GM23338 (cell line): ENCODE results near the gene BCAP31. TPM values are rescaled to one million over a fixed set of nuclear protein-coding genes. Genes with fewer than 3 reads are reported as not detected.

Experiments
- ATAC-seq: fragments of 200-7000 bp; cut with Tn5 transposase; 3 replicates; pipeline ENCODE4 v1.9.1; 2020
- DNase-seq: peaks from one replicate; pipeline ENCODE4 v3.0.0-alpha.2; 2015; ENCODE audit warnings: low spot score
- H2AFZ ChIP-seq: fragments of 200-600 bp; sonication (generic); 2 replicates; pipeline ENCODE4 v1.8.0; 2016; ENCODE audit warnings: antibody characterized with exemption, mild to moderate bottlenecking, moderate library complexity
- H3F3A ChIP-seq: fragments of 200-600 bp; sonication (generic); replicated peaks from 2 replicates; pipeline ENCODE4 v1.8.0; 2017; ENCODE audit warnings: antibody characterized with exemption, mixed run types, low read depth
- H3K27ac ChIP-seq: fragments of 200-600 bp; sonication (generic); 2 replicates; pipeline ENCODE4 v1.6.1; 2016; ENCODE audit warnings: low read depth
- H3K27me3 ChIP-seq: fragments of 200-600 bp; sonication (generic); 2 replicates; pipeline ENCODE4 v1.8.0; 2016; ENCODE audit warnings: mild to moderate bottlenecking, mixed run types, moderate library complexity; ENCODE audit not compliant: insufficient read depth
- H3K36me3 ChIP-seq: fragments of 200-600 bp; sonication (generic); 2 replicates; pipeline ENCODE4 v1.8.0; 2016; ENCODE audit warnings: mild to moderate bottlenecking; ENCODE audit not compliant: insufficient read depth
- H3K4me1 ChIP-seq: fragments of 200-600 bp; sonication (generic); 2 replicates; pipeline ENCODE4 v1.8.0; 2016; ENCODE audit warnings: mild to moderate bottlenecking, moderate library complexity; ENCODE audit not compliant: insufficient read depth
- H3K4me2 ChIP-seq: fragments of 200-600 bp; sonication (generic); 2 replicates; pipeline ENCODE4 v1.7.1; 2017; ENCODE audit warnings: mixed run types
- H3K4me3 ChIP-seq: fragments of 200-600 bp; sonication (generic); 2 replicates; pipeline ENCODE4 v1.6.1; 2016; ENCODE audit warnings: mixed run types
- H3K79me2 ChIP-seq: fragments of 200-600 bp; sonication (generic); replicated peaks from 2 replicates; pipeline ENCODE4 v1.8.0; 2017; ENCODE audit warnings: mild to moderate bottlenecking; ENCODE audit not compliant: insufficient read depth
- H3K9me2 ChIP-seq: fragments of 200-600 bp; sonication (generic); 2 replicates; pipeline ENCODE4 v1.8.0; 2017; ENCODE audit not compliant: insufficient read depth
- H4K20me1 ChIP-seq: fragments of 200-600 bp; sonication (generic); replicated peaks from 2 replicates; pipeline ENCODE4 v1.8.0; 2017; ENCODE audit warnings: mild to moderate bottlenecking; ENCODE audit not compliant: insufficient read depth
- H3K27ac Mint-ChIP-seq: 2 replicates; pipeline ENCODE4 v1.8.0; 2020; ENCODE audit warnings: inconsistent platforms, mild to moderate bottlenecking, moderate library complexity, mixed read lengths
- H3K27me3 Mint-ChIP-seq: 3 replicates; pipeline ENCODE4 v1.8.0; 2022; ENCODE audit warnings: low read depth, mild to moderate bottlenecking, moderate library complexity, mixed read lengths, inconsistent platforms; ENCODE audit not compliant: insufficient read depth, poor library complexity
- H3K36me3 Mint-ChIP-seq: 3 replicates; pipeline ENCODE4 v1.8.0; 2021; ENCODE audit warnings: low read depth, mild to moderate bottlenecking, inconsistent platforms, moderate library complexity, mixed read lengths
- H3K4me1 Mint-ChIP-seq: 3 replicates; pipeline ENCODE4 v1.8.0; 2020; ENCODE audit warnings: mild to moderate bottlenecking, inconsistent platforms, mixed read lengths
- H3K4me3 Mint-ChIP-seq: 3 replicates; pipeline ENCODE4 v1.8.0; 2021; ENCODE audit warnings: moderate library complexity, mild to moderate bottlenecking, inconsistent platforms, mixed read lengths
- H3K9me3 Mint-ChIP-seq: 3 replicates; pipeline ENCODE4 v1.8.0; 2020; ENCODE audit warnings: moderate library complexity, mild to moderate bottlenecking, inconsistent platforms, mixed read lengths
- CREB1 ChIP-seq: fragments of 250-450 bp; sonication (Bioruptor Pico); IDR thresholded peaks from 2 replicates; pipeline ENCODE4 v1.5.0; 2020; ENCODE audit warnings: low read depth, mild to moderate bottlenecking, moderate library complexity
- ETS1 ChIP-seq: IDR thresholded peaks from 2 replicates; pipeline ENCODE4 v1.6.1; 2016; ENCODE audit warnings: antibody characterized with exemption
- JUNB ChIP-seq: IDR thresholded peaks from one replicate; pipeline ENCODE4 v1.6.1; 2016; ENCODE audit warnings: antibody characterized with exemption; ENCODE audit not compliant: unreplicated experiment
- NANOG ChIP-seq: IDR thresholded peaks from 2 replicates; pipeline ENCODE4 v1.6.1; 2016; ENCODE audit warnings: antibody characterized with exemption, borderline replicate concordance
- POLR2AphosphoS5 ChIP-seq: IDR thresholded peaks from 2 replicates; pipeline ENCODE4 v1.6.1; 2016; ENCODE audit warnings: antibody characterized with exemption, low read depth
- REST ChIP-seq: IDR thresholded peaks from one replicate; pipeline ENCODE4 v1.6.1; 2018; ENCODE audit warnings: antibody characterized with exemption; ENCODE audit not compliant: unreplicated experiment
- ZNF114 ChIP-seq: fragments of 250-450 bp; sonication (Bioruptor Pico); IDR thresholded peaks from 2 replicates; pipeline ENCODE4 v1.5.0; 2020; ENCODE audit warnings: mild to moderate bottlenecking, moderate library complexity
- ZNF462 ChIP-seq: fragments of 250-450 bp; sonication (Bioruptor Pico); IDR thresholded peaks from 2 replicates; pipeline ENCODE4 v1.5.0; 2020; ENCODE audit warnings: mild to moderate bottlenecking, moderate library complexity
- polyA plus RNA-seq: library from polyadenylated mRNA; unstranded; fragments of >200 nt; fragmentation: Nextera tagmentation; extraction: Ambion mirVana; gene quantifications from 2 replicates; pipeline ENCODE4 v1.2.1, GENCODE V29; 2016
- total RNA-seq: library from RNA; depleted of rRNA; stranded (reverse); fragments of >200 nt; shearing (Covaris generic); gene quantifications from 2 replicates; pipeline ENCODE4 v1.2.3, GENCODE V29; 2014

The BCAP31 gene
- total and polyA plus RNA-seq, 2 experiments from 2014 or later, result 85.0 to 145 TPM

- Mint-ChIP-seq H3K27ac (no peak overlapping the region), H3K4me1 (peaks cover 5% of the 10 kb centered on the region; the same call in 2 of the 3 replicates), H3K9me3 (no peaks in the 10 kb centered on the region), H3K27me3 (no peaks in the 10 kb centered on the region), H3K4me3 (no peak overlapping the region), H3K36me3 (no peaks in the 10 kb centered on the region)
- Histone ChIP-seq H3K9me2 (no peaks in the 10 kb centered on the region), H3K4me1 (no peaks in the 10 kb centered on the region), H3K27ac (no peak overlapping the region), H4K20me1 (no peaks in the 10 kb centered on the region), H2AFZ (no peak overlapping the region), H3K4me2 (no peak overlapping the region), H3F3A (no peaks in the 10 kb centered on the region), H3K36me3 (no peaks in the 10 kb centered on the region), H3K79me2 (no peaks in the 10 kb centered on the region), H3K4me3 (no peak overlapping the region), H3K27me3 (no peaks in the 10 kb centered on the region)
- ATAC-seq (no peak), DNase-seq (no peak)
- TF ChIP-seq CREB1 (CRISPR knock-in tag) (no peak), JUNB (no peak), NANOG (no peak), ZNF114 (CRISPR knock-in tag) (no peak), POLR2AphosphoS5 (no peak), REST (no peak), ETS1 (no peak)
Measured at GRCh38 chrX:153740631-153741222, 16.5 kb upstream of the BCAP31 start.

- Histone ChIP-seq H3K27ac (no peak overlapping the region), H3K27me3 (no peaks in the 10 kb centered on the region), H2AFZ (no peak overlapping the region), H3F3A (no peaks in the 10 kb centered on the region), H3K9me2 (no peaks in the 10 kb centered on the region), H3K4me2 (no peak overlapping the region), H3K4me3 (no peak overlapping the region), H3K4me1 (no peaks in the 10 kb centered on the region), H3K79me2 (no peaks in the 10 kb centered on the region), H4K20me1 (no peaks in the 10 kb centered on the region), H3K36me3 (no peaks in the 10 kb centered on the region)
- ATAC-seq (peak; percentile 34; the same call in 2 of the 3 replicates), DNase-seq (peak; percentile 8)
- Mint-ChIP-seq H3K4me1 (peaks cover 10% of the 10 kb centered on the region), H3K27me3 (no peaks in the 10 kb centered on the region), H3K36me3 (no peaks in the 10 kb centered on the region), H3K27ac (no peak overlapping the region), H3K9me3 (no peaks in the 10 kb centered on the region), H3K4me3 (no peak overlapping the region)
- no peak for TF ChIP-seq ZNF462
Measured at GRCh38 chrX:153739754-153740486, 15.7 kb upstream of the BCAP31 start.
